ENCODE data around the gene DAAM2.

The DAAM2 gene

DNA sequence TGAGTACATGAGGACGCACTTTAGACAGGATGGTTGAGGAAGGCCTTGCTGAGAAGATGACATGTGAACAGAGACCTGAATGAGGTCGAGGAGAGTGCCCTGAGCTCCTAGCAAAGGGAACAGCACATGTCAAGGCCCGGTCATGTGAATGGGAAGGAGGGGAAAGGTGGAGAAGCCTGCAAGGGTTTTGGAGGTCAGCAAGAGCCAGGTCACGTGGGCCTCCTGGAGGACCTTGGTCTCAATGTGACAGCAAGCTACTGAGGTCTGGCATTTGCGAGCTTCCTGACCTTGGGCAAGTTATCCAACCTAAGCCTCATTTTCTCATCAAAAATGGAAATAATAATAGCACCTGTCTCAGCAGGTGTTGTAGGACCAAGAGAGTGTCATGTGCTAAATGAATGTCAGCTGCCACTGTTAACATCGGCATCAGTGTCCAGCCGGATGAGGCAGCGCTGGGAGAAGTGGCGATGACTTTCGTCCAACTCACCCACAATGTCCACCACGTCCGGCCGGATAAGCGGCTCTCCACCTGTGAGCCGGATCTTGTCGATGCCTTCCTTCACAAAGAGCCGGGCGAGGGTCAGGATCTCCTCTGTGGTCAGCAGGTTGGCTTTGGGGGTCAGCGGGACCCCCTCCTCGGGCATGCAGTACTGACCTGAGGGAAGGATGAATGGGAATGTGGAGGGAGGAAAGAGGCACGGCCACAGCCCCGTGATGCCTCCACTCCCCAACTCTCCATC, 133.2 kb downstream of the DAAM2 start:
- no peak for DNase-seq

DNA sequence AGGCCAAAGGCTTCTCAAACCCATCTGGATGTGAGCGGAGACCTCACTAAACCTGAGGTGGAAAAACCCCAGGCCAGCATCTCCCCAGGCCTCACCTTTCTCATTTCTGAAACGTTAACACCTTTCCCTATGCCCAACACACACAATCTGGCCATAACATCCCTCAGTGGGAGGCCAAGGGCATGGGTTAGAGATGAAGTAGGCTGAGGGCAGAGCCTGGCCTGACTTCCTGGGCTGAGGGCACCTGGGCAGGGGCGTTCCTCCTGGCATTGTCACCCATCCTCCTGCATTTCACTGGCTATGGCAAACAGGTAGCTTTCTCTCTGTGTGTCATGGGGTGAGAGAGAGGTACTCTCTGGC, 133.7 kb downstream of the DAAM2 start:
- DNase-seq: no peak

DNA sequence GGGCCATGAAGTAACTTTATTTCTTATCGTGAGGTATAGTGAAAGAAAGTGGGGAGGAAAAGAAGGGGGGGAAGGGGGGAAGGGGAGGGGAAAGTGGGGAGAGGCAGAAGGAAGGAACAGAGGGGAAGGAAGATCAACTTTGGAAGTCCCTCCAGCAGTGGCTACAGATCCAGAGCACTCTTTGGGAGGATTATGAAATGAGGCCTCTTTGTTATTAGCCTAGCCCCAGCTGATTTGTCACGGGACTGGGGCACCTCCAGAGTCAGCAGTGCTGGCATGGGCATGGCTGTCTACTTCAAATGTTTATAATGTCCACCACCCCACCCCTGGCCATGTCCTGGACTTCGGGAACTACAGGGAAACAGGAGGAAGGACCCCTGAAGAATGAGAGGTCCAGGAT, 134.5 kb downstream of the DAAM2 start:
- DNase-seq: no peak

DNA sequence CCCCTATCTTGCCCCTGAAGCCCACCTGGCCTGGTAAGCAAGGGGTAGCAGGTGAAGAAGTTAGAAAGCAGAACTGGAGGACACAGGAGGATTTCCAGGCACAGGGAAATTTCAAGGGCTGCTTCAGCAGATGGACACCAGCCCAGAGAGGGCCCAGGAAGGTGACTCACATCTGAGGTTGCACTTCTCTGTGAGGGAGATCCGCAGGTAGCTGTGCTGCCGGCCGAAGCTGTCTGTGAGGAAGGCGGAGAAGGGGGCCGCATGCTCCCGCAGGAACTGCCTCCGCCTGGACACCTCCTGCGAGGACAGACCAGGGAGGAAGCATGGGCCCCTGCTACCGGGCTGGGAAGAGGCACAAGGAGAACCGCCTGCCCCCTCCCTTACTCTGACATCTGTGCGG, 135.0 kb downstream of the DAAM2 start:
- DNase-seq: no peak

DNA sequence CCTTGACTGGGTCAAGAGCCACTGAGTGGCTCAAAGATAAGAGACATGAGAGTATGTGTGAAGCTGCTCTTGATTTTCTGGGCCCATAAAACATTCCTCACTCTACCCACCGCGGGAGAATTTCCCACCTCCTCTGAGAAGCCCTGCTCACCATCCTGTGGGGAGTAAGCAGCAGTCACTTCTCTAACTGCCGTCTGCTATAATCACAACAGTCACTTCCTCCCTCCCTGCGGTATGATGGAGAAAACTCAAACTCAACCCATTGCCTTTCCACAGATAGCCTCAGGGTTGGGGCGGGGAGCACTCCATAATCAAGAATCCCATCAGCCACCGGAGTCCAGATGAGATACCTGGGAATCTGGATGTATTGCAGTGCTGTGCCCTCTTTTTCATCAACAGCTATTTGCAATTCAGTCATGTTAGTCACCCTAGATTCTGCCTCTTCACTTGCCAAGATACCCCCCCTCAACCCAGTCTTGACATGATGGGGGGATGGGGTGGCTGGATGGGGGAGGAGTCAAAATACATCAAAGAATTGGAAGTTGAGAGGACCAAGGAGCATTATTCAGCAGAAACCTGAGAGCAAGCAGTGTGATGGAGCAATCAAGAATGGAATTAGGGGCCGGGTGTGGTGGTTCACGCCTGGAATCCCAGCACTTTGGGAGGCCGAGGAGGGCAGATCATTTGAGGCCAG, 137.0 kb downstream of the DAAM2 start:
- DNase-seq: no peak

DNA sequence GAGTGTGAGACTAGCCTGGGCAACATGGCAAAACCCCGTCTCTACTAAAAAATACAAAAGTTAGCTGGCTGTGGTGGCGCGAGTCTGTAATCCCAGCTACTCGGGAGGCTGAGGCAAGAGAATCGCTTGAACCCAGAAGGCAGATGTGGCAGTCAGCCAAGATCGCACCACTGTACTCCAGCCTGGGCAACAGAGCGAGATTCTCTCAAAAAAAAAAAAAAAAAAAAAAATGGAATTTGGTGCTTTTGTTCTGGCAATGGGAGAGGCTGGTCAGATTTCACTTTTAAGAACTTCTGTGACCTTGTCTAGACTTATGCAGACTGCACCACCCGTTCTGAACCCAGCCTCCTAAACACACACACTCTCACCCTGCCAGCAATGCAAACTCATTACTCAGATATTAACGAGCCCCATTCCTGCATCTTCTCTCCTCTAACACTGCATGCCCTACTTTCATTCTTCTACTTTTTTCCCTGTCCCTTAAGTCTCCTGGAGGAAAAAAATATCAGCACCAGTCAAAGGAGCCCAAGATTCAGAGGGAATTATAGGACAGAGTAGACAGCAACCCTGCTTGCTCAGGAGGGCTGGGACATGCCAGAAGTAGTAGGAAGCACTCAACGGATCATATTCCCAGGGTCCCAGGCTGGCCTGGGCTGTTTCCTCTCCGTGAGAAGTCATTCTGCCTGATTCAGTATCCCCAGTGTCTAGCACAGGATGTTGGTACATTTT, 137.7 kb downstream of the DAAM2 start:
- DNase-seq: no peak

DNA sequence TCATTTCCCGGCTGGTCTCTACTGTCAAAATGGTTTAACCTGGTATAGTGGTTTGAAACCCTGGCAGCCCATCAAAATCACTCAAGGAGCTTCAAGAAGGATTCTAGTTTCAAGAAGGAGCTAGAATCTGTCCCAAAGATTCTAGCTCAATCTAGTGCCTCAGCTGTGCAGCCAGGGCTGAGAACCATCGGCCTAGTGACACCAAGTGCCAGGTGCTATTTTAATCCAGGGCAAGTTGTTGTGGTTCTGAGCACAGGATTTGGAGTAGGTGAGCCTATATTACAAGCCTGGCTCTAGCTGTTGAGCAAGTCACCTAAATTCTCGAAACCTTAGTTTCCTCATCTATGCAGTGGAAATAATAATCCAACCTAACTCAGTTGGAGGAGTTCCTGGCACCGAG, 138.4 kb downstream of the DAAM2 start:
- DNase-seq: no peak

DNA sequence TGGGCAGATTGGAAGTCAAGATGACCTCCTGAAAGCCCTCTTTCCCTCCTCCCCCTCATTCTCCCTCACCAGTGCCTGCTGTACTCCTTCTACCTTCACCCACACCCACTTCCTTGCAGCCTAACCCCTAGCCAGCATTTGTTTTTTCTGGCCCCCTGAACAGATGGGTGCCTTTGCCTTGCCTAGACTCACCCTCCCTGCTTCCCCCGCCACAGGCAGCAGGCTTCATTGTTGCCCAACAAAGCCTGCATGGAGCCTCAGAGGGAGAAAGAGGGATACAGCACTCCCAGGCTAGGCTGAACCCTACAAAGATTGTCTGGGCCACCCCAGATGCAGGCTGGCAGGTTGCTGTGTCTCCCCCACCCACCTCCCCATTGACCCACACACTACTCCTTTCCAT, 139.4 kb downstream of the DAAM2 start:
- DNase-seq: peak in 4 of 56 donors; percentile 7 to 40 (median 18)

DNA sequence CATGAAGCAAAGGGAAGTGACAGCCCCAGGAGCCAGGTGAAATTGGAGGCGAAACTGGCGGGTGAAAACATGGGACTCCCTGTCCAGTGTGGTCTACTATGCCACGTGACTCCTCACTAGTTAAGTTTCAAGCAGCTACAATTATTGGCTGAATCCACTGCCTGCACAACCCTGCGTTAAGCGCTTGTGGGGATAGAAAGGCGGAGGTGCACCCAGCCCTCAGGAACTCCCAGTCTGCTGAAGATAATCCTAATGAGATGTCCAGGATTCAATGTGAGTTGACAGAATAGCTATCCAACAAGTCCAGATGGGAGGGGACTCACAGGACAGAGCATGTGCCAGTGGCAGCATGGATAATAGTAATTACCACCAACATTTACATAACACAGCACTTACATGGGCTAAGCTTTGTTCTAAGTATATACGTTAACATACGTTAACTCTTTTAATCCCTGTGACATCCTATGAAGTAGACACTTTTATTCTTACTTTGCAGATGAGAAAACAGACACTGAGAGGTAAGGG, 140.3 kb downstream of the DAAM2 start:
- DNase-seq: no peak

DNA sequence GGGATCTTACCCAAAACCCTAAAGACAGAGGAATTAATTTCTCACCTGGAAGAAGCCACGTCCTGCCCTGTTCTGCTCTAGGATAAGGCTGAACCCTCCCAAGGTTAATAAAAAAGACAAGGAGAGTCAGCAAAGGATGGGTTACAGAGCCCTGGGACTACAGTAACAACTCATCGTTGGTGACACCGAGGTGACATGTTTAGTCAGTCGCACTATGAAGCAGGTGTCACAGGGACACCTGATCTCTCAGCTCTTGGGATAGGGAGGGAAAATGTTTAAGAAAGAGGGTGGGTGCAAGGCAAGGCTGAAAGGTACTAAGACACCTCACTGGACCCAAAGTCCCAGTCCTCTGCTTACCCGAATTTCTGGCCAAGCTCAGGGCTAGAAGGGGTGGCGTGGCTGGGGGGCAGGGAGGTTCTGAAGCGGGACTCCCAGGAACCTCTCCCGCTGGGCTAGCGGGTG, 141.5 kb downstream of the DAAM2 start:
- DNase-seq: no peak

DNA sequence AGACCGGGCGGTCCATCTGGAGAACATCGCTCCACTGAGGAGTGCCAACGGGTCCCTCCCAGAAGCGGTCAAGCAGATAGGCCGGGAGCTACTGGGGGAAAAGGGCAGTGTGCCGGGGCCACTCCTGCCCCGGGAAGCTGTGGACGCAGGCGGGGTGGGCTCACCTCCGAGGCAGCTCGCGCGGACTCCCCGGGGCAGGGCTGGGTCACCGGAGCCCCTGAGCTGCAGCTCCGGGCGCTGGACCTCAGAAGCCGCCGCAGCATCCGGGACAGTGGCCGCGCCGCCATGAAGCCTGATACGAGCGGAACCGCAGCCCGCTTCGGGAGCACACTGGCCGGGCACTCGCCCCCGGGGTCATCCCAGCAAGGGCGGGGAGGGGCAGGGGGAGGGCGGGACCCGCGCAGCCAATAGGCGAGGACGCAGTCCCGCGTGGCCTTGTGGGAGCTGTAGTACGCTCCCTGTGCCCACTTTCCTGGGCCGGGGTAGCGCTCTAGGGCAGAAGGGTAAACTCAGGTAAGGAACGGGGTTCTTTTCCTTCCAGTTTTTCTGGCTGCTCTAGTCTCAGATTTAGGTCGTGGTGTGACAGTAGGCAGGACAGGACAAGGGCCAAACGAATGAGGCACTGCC, 142.1 kb downstream of the DAAM2 start, which contains the start of gene MOCS1:
TSS of gene MOCS1 (minus strand) at position 332 of the 627 bp plus-strand sequence. CDS start at position 287, 45 bp downstream.
- DNase-seq: peak in 55 of 56 donors; percentile 32 to 92 (median 81)

DNA sequence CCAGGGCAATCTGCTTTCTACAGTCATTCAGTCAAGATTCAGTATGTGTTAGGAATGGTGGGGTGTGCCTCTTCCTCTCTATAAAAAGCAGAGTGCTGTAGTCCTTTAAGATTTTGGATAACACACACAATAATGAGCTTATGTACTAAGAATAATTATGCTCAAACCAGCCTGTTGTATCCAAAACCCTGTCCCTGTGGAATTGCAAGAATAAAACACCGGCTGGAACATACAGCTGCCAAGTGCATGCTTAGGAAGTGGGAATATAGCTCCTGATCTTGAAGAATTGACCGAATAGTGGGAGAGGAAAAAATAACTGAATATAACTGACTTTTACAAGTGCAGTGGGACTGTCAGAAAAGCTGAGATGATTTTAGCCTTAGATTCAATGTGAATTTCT, 143.1 kb downstream of the DAAM2 start:
- no peak for DNase-seq

DNA sequence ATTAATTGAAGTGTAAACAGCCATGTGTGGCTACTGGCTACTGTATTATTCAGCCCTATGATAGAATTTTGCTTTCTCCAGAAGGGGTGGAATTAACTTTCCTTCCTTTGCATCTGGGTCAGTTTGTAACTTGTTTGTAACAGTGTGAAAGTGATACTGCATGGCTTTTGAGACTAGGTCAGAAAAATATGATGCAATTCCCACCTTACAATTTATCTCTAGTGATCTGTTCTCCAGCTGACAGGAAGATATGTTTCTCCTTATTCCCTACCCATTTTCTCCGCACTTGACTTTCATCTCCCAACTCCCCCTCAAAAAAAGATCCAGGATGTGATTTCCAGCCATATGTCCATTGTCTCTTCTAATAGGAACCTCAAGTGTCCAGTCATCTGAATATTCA, 144.7 kb downstream of the DAAM2 start:
- DNase-seq: no peak

DNA sequence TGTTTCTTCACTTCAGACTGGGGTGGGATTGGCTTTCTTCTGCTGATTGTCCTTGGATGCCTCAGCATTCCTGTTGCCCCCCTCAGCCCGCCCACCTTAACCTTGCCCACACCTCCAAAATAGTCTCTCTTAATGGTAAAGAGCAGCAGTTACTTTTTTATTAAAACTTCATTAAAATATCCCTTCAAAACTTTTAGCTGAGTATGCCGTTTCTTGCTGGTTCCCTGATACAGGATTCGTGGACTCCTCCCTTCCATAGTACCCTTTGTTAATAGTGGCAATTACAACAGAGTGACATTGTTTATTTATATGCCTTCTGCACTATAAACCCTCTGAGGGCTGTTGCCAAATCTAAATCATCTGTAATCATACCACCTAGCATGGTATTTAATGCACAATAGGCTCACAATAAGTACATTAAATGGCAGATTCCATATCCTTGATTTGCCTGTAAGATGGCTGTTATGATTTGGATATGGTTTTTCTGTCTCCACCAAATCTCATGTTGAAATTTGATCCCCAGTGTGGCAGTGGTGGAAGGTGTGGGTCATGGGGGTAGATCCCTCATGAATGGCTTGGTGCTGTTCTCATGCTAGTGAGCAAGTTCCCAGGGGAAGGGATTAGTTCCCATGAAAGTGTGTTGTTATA, 145.6 kb downstream of the DAAM2 start:
- no peak for DNase-seq

DNA sequence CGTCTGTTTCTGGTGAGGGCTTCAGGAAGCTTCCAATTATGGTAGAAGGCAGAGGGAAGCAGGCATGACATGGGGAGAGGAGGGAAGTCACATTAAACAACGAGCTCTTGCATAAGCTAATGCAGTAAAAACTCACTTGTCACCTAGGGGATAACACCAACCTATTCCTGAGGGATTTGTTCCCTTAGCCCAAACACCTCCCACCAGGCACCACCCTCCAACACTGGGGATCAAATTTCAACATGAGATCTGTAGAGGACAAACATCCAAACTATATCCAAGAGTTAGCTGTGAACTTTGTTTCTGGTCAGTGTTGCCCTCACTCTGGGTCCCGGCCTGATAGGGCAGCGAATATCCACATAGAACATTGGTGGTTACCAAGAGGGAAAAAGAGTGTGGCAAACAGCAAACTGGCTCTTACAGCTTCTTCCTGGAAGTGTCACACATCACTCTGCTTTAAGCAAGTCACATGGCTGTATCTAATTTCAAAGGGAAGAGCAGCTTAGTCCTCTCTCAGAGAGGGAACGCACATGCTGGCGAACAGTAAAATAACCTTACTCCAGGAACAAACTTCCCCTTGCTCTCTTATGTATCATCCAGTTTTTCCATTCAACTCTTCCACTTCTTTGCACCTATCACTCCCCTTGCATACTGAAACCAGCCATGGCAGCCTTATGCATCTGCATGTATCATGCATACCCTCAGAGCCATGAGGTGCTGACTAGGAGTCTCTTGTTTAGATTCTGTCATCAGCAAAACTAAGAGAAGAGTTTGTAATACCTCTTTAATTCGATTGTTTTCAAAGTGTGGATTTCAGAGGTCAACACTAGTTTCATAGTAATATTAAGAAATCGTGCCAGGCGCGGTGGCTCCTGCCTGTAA, 146.8 kb downstream of the DAAM2 start:
- no peak for DNase-seq

DNA sequence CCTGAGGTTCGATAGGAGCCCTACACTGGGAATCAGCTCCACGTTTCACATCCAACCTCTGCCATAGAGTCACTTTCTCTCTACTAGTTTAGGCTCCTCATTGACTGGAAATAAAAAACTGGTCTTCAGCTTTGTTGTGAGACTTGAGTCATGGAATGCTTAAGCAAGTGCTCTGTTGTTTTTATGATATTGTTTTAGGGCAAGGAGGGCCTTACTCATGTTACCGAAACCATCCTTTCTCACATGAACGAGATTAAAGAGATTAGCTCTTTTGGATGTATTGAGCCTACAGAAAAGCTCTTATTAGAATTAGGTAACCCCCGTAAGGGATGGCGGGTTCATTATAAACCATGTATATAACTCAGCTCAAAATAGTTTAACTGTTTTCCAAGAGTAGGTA, 149.0 kb downstream of the DAAM2 start:
- no peak for DNase-seq

DNA sequence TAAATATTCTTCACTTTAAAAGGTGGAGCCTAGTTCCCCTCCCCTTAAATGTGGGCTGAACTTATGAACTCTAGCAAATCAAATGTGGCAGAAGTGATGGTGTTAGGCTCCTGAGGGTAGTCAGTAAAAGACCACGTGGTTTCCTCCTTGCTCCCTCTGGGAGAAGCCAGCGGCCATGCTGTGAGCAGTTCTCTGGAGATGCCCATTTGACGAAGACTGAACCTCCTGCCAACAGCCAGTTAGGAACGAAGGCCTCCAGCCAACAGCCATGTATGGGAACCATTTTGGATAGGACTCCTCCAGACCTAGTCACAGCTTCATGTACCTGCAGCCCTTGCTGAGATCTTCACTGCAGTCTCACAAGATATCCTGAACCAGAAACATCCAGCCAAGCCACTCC, 149.6 kb downstream of the DAAM2 start:
- DNase-seq: no peak

DNA sequence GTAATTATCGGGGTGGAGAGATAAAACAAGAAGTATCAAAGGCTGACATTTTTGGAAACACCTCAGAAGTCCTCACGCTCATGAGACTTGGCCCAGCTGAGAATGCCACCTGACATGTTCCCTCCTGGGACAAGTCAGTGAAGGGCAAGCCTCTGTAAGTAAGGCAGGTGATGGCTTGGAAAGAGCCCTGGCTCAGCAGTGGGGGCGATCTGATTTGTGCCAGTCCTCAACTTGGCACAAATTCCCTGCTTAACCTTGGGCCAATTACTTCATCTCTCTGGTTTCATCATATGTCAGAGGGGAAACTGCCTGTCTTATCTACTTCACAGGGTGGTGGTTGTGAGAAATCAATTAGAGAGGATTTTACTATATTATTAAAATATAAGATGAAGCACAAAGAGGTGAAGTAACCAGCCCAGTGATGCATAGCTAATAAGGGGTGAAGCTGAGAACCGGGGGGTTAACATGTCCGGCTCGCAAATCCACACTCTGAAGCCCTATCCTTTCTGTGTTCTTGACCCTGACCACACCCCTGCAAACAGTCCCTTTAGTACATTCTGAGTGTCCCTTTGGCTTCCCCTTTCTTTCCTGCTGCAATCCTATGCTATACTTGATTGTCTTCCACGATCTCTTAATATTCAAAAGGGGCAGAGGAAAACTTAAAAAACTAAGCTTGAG, 150.9 kb downstream of the DAAM2 start:
- no peak for DNase-seq

DNA sequence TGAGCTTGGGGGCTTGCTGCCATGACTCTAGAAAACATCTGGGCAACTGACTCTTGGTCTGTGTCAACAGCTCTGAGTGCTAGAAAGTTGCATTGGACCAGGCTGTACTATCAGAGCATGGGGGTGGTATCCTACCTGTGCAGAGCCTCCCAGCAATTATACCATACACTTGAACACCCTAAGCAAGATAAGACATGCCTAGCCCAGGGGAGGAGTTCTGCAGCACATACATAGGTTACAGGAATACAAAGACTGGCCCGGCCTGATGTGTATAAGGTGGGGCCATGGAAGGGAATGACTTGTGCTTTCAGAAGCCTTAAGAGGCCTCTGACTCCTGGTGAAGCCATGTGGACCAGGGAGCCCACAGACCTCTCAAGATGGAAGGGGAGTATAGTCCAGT, 153.4 kb downstream of the DAAM2 start:
- DNase-seq: no peak

All from nucleus accumbens (tissue), 56 donors.